ENCODE measurements around the gene CNOT11.

DNA sequence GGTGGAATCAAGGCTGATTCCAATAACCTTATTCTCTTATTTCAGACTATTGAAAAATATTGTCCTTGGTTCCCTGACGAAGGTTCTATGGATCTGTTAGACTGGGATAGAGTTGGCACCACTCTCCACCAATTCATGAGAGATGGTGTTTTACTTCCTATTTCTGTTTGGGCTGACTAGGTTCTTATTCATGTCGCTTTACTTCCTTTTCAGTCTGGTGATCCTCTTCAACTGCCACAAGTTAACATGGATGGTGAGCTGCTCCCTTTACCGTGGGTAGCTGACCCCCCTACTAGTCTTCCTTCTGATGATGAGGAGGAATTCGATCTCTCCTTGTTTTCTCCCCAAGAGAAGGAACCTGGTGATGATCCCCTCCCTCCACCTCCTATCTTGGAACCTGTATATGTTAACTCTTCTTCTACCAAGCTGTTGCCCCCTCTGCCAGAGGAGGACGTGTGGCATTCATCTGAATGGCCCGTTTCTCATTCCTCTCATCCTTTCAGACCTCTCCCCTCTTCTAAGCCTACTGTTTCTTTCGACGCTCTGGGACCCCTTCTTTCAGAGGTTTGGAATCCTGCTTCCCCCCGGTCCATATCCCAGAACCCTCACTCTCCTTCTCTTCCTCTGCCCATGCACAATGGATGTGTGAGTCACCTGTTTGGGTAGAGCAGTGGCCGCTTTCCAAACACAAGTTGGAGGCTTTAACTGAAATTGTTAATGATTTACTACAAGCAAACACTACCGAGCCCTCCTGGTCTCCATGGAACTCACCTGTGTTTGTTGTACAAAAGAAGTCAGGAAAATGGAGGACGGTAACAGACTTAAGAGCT, 13.5 kb upstream of the CNOT11 start:
- TF ChIP-seq POLR2A (IDR thresholded peaks at IDR 0.05; ENCODE audit: insufficient read depth in 1 of 2, low read depth in 2 of 2, low read length in 2 of 2) (peak; percentile 57 to 77), BRCA1 (CRISPR knock-in tag; IDR thresholded peaks at IDR 0.05) (no peak), PRMT3 (CRISPR knock-in tag; IDR thresholded peaks at IDR 0.05; ENCODE audit: borderline replicate concordance, low read depth) (no peak), JUN (CRISPR knock-in tag; IDR thresholded peaks at IDR 0.05) (peak; percentile 75; the same call in 1 of the 2 replicates), EZH2 (conservative IDR thresholded peaks at IDR 0.05; ENCODE audit: low read depth, low read length) (no peak), POLR2AphosphoS2 (IDR thresholded peaks at IDR 0.05; ENCODE audit: low read depth, low read length) (no peak), SOX13 (IDR thresholded peaks at IDR 0.05) (0 out of 2 replicates have a peak, but pooled peaks have one; percentile 19), SOX13 (CRISPR knock-in tag; conservative IDR thresholded peaks at IDR 0.05 in 1 of 2, IDR thresholded peaks at IDR 0.05 in 1 of 2) (peak in 1 of 2 experiments; percentile 86; a peak in 2 of 4 replicates), ZNF570 (CRISPR knock-in tag; IDR thresholded peaks at IDR 0.05; ENCODE audit: borderline replicate concordance) (no peak), HMGXB3 (CRISPR knock-in tag; IDR thresholded peaks at IDR 0.05; ENCODE audit: borderline replicate concordance) (peak; percentile 51; the same call in 1 of the 2 replicates), ZFP62 (CRISPR knock-in tag; IDR thresholded peaks at IDR 0.05) (no peak)
- TF ChIP-seq, protein P1, sequence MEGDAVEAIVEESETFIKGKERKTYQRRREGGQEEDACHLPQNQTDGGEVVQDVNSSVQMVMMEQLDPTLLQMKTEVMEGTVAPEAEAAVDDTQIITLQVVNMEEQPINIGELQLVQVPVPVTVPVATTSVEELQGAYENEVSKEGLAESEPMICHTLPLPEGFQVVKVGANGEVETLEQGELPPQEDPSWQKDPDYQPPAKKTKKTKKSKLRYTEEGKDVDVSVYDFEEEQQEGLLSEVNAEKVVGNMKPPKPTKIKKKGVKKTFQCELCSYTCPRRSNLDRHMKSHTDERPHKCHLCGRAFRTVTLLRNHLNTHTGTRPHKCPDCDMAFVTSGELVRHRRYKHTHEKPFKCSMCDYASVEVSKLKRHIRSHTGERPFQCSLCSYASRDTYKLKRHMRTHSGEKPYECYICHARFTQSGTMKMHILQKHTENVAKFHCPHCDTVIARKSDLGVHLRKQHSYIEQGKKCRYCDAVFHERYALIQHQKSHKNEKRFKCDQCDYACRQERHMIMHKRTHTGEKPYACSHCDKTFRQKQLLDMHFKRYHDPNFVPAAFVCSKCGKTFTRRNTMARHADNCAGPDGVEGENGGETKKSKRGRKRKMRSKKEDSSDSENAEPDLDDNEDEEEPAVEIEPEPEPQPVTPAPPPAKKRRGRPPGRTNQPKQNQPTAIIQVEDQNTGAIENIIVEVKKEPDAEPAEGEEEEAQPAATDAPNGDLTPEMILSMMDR (CRISPR knock-in tag; IDR thresholded peaks at IDR 0.05): no peak; the same call in 1 of the 2 replicates

Measured in HepG2 (cell line).